ENCODE data around the gene GALNT14.

- TF ChIP-seq POLR2A (IDR thresholded peaks at IDR 0.05; ENCODE audit: low read length) (no peak), GATA1 (IDR thresholded peaks at IDR 0.05; ENCODE audit: low read depth, low read length) (no peak)
These were observed 152.0 kb downstream of the GALNT14 start for GRCh38 chr2:30986231-30986580.

Measured in erythroblast (primary cell).